ENCODE measurements around the gene PPFIA1.

GRCh38 chr11:70394211-70394950 is 123.9 kb downstream of the PPFIA1 start:
- no peak for TF ChIP-seq CTCF (IDR thresholded peaks at IDR 0.05; ENCODE audit: low read length)
- TF ChIP-seq EZH2 (optimal IDR thresholded peaks at IDR 0.05; ENCODE audit: low read depth, low read length), result no peak

All from MM.1S (cell line).